SHP77 treated with DMSO at 0.1 percent for 48 hours (cell line): ENCODE measurements around the gene PTPN2.

Source experiments
- DNase-seq: peaks from one replicate; lab custom pipeline; 2025; lab: John Stamatoyannopoulos, UW

PTPN2 gene

DNA sequence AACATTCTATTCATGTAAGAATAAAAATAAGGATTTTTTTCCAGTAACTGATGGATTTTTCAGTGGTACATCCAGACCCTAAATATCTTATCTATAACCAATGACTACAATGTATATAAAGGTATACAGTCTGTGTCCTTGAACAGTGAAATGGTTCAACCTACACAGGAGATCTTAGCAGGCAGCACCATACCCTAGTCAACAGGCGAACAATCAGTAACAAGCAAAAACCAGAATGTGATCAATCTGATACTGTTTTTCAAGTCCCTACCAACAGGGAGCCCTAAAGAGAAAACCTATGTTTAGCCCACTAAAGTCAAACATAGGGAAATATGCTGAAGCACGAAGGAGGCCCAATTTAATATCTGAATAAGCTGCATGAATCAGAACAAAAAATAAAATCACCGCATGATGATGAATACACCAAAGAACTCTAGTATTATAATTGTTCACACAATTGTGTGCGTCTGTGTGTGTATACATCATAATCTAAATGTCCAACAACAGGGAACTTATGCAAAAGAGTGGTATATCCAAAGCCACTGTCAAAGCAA, 26.0 kb downstream of the PTPN2 start:
- no peak for DNase-seq

DNA sequence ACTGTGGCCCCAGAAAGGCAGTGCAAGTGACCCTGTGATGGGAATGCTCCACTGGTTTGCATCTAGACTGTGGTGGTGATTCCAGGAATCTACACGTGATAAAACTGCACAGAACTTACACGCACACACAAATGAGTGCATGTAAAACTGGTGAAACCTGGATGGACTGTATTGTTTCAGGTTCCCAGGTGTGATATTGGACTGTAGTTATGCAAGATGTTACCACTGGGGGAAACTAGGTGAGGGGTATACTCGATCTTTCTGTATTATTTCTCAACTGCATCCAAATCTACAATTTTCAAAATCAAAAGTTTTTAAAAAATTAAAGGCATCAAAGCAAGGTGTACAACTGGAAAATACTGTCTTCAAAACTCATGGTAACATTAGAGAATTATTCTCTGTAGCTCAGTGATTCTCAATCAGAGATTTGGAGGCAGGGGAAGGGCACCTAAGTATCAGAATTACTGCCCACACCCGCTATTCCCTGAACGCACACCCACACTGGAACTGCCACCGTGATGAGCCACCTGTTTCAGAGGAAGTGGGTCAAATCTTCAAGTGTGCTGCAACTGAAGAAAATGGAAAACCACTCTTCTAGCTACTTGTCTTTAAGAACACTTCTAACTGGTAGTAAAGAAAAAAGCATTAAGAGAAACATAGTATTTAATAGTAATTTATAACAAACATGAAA, 26.7 kb downstream of the PTPN2 start:
- no peak for DNase-seq

DNA sequence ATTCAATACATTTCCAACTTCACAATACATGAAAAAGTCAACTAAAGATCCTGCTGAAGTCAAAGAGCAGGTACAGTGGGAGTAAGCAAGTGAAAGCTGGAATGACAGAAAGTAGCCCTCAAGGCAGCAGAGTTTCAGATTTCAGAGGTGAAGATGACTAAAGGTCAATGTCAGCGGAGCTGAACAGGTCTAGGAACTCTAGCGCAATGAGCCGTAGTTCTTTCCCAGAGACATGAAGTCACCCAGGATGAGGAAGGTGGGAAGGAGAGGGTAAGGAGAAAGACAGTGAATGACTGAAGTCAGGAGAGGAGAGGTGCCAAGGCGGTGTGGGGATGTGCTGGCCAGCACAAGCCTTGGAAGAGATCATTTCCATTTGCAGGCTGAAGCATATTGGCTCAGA, 28.1 kb downstream of the PTPN2 start:
- no peak for DNase-seq

DNA sequence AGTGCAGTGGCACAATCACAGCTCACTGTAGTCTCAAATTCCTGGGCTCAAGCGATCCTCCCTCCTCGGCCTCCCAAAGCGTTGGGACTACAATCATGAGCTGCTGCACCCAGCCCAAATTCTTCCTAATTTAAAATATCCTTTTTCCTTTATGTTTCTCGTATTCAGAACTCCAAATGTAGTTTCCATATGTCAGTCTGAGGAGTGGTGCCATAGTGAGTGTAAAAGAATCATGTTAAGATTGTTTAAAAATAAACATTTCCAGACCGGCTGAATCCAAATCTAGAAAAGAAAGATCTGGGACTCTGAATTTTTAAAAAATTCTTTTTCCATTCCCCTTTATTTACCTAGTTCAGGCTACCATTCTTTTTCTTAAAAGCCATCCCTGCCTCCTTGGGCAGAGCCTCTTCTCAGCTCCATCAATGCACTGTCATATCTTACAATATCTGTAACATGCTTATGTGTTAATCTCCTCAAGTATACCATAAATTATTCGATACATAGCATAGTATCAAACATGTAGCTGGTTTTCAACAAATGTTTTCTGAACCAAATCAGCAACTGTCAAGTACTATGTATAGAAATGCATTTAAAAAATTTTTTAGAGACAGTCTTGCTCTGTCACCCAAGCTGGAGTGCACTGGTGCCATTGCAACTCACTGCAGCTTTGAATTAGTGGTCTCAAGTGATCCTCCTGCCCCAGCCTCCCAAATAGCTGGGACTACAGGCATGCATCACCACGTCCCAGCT, 31.3 kb downstream of the PTPN2 start:
- no peak for DNase-seq

DNA sequence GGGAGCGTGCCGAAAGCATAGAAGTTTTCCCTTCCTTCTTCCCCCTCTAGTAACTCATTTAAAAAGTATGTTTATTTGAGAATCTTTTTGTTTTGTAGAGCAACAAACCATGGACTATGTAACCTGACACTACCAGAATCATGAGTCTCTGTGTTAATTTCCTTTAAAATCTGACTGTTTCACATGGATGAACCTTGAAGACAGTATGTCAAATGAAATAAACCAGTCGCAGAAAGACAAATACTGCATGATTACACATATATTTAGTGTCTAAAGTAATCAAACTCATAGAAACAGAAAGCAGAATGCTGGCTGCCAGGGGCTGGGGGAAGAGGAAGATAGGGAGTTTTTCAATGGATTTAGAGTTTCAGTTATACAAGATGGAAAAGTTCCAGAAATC, 32.3 kb downstream of the PTPN2 start:
- DNase-seq, result no peak

DNA sequence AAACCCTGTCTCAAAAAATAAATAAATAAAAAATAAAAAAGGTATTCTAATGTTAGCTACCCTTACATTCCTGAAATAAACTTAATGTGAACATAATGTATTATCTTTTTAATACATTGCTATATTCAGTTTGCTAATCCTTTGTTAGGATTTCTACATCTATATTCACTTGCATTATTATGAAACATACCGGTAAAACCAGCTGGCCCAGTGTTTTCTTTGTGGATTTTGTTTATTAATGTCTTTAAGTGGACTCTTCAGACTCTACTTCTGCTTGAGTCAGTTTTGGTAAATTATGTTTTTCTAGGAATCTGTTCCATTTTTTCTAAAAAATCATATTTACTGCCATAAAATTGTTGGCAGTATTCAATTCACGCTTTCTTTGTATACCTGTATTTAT, 34.5 kb downstream of the PTPN2 start:
- no peak for DNase-seq

DNA sequence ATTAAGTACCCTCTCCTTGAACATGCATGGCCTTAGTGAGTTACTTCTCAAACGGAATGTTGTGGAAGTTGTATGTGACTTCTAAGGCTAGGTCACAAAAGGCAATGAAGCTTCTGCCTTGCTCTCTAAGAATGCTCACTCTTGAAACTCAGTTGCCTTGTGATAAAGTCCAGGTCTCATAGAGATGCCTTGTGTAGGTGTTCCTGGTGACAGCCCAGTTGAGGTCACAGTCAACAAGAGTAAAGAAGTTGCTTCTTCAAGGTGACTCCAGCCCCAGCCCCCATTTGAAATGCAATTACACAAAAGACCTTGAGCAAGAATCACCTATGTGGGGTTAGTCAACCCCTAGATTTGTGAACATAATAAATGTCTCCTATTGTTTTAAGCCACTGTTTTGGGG, 35.6 kb downstream of the PTPN2 start:
- no peak for DNase-seq

DNA sequence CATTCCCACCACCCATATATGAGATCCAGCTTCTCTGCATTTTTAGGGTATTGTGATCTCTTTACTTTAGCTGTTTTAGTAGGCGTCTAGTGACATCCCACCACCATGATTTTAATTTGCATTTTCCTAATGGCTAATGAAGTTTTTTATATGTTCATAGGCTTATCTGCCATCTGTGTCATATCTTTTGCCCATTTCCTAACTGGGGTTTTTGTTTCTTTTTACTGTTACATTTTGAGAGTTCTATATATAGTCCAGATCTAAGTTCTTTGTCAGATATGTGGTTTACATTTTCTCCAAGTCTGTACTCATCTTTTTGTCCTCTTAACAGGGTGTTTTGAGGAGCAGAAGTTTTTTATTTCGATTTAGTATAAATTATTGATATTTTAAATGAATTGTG, 39.6 kb downstream of the PTPN2 start:
- no peak for DNase-seq

DNA sequence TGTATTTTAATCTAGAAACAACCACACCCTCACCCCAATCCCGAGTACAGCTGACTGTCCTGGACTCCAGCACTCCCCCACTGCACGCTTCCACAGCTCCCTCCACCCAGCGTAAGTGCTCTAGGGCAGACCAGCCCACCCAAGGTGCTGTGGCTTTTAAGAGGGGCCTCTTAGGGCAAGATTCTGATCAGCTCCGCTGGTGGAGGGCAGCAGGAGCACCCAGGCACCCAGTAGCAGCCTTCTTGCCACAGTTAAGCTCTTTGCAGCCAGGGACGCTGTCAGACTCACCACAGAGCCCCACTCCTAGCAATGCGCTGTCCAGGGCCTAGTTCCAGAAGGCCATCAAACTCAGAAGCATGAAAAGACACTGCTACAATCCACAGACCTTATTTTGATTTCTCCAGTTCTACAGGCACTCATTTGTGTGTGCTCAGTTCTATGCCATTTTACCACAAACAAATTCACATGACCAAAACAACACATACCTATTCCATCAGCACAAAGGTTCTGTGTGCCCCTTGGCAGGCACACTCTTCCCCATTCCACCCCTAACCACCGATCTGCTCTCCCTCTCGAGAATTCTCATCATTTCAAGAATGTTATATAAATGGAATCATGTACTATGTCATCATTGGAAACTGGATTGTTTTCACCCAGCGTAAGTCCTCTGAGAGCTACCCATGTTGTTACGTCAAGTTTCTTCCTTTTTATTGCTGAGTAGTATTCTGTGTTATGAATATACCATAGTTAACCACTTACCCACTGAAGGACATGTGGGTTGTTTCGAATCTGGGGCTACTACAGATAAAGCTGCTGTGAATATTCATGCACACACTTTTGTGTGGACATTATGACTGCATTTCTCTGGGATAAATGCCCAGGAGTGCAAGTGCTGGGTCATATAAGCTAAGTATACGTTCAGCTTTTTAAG, 40.4 kb downstream of the PTPN2 start:
- DNase-seq, result no peak

DNA sequence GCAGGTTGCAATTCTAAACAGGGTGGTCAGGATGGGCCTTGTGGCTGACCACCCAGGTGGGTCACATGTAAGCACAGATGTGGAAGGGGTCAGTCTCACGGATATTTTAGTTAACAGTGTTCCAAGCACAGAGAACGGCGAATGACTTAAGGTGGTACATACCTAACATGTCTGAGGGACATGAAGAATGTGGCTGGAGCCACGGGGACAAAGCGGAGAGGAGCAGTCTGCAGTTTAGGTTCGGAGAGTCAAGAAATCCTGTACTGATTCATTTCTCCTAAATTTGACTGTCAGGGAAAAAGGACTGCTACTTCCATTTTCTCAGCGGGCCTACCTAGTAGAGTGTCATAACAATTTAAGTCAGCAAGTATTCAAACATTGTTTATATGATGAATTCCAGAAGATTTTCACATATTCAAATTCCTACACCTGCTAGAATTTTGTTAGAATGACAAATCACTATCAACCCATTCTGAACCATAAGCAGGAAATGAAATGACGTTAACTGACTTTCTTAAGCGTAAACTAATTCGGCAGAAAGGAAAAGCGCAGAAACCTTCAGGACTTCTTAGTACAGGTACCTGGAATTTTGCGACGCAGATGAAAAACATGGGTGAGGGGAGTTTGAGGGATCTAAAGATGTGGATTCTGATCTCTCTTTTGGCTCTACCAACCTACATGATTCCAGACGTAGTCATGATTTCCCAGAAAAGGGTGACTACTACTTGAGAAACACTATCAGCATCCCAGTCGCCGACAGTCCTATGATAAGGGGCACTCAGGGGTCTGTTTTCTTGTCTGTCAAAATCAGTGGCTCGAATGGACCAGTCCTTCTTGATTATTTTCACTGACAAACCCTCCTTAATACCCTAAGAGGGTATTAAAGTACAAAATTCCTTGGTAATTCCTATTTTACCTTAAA, 41.3 kb downstream of the PTPN2 start:
- DNase-seq, result no peak

DNA sequence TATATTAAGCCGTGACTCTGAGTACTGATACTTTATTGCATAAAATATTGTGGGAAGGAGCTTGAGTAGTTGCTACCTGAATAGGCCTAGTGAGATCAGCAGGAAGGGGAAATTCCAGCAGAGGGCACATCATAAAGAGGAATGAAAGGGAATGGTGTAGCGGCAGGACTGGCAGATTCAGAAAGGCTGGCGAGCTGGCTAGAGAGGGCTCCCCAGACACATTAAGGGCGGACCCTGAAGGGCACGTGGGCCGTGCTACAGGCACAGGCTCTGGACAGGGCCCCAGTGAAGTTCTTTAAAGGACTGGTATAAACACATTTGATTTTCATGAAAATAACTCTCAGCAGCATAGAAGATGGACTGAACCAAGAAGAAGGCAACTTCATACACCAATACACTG, 43.0 kb downstream of the PTPN2 start:
- no peak for DNase-seq

DNA sequence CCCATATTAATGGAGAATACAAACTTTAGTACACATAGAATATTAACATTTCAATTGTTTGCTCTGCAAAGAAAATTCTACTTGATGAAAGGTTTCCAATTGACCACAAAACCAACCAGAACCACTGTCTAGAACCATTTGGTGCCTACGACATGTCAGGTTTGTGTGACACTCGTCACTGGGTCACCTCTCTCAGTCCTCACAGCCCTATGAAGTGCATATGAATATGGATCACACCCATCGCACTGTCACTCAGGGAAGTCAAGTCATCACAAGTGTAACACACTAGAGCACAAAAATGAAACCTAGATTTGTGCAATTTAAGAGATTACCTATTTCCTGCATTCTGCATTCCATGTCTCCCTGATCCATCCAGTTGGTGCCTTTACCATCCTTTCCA, 43.7 kb downstream of the PTPN2 start:
- no peak for DNase-seq

DNA sequence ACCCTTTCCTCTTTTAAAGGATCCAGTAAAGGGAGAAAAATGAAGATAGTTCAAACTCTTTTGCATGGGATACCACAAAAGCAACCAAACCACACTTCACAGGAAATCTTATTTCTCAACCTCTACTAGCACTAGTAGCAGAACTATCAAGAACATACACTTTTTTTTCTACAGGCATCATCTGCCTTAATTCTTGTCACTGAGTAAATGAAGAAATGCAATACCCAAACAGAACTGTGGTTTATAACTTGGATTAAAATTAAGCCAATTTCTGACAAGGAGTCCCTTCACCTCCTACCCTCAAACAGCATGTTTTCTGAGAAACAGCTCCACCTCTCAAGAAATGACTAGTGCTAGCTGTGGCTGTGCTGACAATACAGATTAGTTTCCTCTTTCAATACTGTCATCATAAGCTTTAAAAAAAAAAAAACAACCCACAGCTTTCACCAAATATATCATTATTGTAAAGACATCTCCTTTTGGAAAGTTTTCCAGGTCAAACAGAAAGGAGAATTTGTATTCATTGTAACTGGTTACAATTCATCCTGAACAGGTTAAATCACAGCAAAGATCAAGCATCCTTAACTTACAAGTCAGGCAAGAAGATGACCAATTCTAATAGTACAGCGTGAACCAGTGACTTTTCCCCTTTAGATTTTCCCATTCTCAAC, 44.4 kb downstream of the PTPN2 start:
- no peak for DNase-seq

DNA sequence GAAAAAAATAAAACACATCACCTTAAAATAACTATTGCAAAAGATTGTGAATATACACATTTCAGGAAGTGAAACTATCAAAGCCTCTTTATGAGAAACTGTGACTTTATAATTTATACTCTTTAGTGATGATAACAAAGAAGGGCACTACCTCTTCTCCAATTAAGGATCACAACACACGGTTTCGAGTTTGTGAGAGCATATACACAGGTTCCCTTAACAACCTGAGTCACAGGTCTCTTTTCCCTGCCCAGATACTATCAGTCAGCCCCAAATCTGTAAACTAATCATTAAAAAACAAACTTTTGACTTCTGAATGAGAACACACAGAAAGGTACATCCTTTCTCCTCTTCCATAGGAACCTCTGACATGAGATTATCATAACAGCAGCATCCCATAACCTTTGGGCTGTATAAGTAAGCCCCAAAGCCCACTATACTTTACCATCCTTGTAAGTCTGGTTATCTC, 44.9 kb downstream of the PTPN2 start:
- DNase-seq, result no peak

DNA sequence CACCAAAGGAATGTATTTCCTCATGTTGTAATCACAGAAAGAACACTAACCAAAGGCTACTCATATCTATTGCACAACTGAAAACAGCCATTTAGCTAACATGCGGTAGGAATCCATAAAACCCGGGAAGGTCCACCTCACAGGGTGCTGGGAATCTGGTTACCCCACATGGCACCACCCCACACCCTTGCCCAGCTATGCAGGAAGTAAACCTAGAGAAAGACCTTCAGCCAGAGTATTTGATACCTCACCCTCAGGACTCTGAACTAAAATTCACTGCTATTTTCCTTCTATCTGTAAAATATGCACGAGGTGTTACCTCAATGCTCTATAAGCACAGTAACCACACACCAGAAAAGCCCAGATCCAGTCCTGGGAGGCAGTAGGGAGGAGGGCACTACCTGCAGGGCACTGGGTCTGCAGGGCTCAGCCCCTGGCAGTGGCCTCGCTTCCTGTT, 45.8 kb downstream of the PTPN2 start:
- DNase-seq, result no peak

DNA sequence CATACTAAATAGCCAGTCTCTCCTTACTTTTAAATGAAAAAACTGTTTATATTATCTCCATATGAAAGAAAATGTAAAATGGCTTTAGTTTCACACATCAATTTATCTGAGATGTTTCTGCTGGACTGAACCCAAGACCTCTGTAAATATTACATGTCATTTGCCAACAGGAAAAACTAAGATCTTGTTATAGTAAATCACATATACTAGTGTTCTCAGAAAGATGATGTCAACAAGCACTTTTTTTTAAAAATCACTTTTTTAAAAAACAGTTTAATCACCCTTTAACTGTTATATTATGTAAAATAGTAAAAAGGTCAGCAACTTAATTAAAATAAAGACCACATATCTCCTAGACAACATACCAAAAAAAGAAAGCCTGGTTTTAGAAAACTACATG, 46.3 kb downstream of the PTPN2 start:
- DNase-seq, result no peak

DNA sequence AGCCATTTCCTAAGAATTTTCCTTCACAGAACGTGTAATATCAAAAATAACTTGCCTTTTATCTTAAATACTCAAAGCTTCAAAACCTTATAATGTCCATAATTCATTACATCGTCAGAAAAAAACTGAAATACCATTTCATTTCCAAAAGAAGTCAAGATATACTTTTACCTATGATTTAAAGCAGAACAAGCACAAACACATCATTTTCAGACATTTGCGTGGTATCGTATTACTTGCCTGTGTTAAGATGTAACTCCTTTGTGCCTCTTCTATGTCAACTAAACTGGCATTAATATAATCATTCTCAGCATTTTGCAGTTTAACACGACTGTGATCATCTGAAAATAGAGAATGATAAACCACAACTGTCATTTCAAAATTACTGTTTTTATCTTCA, 47.5 kb downstream of the PTPN2 start:
- DNase-seq, result no peak

DNA sequence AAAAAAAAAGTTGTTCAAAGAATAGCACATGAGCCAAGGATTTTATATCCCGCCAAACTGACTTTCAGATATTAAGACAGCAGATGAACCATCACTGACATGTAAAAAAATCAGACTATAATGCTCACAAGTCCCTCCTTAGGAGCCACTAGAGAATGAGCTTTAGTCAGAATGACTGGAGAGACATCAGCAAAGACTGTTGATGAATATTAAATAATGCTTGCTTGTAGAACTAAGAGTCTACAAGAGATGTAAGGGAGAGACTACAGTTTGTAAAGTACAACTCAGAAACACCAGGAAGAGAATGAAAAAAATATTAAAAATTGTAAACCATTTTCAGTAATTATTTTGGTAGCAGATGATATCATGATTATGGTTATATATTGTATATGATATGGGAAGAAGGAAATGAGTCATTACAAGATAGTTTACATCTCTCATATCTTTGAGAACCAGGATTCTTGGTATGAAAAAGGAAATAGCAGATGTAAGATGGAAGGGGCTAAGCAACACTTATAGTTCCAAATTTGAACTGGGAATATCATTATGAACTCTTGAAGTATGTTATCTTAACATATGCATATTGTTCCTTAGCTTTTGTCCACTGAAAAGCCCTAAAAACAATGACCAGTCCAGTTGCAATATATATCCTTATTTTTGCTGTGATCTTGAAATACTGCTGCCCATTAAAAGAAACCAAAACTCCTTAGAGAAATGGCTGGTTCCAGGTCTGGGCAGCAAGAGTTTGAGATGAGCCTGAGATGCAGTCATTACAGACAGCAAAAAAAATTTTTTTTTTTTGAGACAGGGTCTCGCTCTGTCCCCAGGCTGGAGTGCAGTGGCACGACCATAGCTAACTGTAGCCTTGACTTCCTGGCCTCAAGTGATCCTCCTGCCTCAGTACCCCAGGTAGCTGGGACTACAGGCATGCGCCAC, 55.7 kb downstream of the PTPN2 start:
- no peak for DNase-seq

DNA sequence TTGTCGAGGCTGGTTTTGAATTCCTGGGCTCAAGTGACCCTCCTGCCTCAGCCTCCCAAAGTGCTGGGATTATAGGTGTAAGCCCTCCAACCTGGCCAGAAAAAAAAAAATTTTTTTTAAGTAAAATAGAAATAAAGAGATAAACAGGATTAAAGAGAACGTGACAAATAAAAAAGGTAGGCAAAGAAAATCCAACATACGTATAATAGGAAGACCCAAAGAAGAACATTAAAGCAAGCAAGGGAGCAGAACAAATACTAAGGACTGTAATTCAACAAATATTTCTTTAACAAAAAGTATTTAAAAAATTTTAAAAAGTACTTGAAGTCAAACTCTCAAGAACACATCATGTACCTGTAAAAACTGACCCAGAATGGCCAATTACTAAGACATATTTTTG, 56.4 kb downstream of the PTPN2 start:
- DNase-seq, result no peak
